Activated T-cell treated with anti-CD3 and anti-CD28 coated beads, Interleukin-2, amount 50 U/mL, for 24 hours (primary cell): Measurements from ENCODE around the gene LPGAT1.
"Not testable (repeated sequence)": the region's sequence is repeated elsewhere in the genome, so short reads cannot be mapped to it uniquely, and the experiment has no call there.

Experiments used
- DNase-seq: peaks from one replicate; pipeline ENCODE4 v3.0.0-alpha.2; 2020
- H3K27ac Mint-ChIP-seq: 2 replicates; pipeline ENCODE4 v1.8.0; 2020; ENCODE audit warnings: mild to moderate bottlenecking, mixed read lengths
- H3K27me3 Mint-ChIP-seq: 2 replicates; pipeline ENCODE4 v1.8.0; 2020; ENCODE audit warnings: mixed read lengths
- H3K36me3 Mint-ChIP-seq: 2 replicates; pipeline ENCODE4 v1.8.0; 2020; ENCODE audit warnings: low read depth, mixed read lengths
- H3K4me1 Mint-ChIP-seq: 2 replicates; pipeline ENCODE4 v1.8.0; 2020; ENCODE audit warnings: low read depth, mixed read lengths
- H3K4me3 Mint-ChIP-seq: 2 replicates; pipeline ENCODE4 v1.8.0; 2020; ENCODE audit warnings: mild to moderate bottlenecking, moderate library complexity, mixed read lengths
- H3K9me3 Mint-ChIP-seq: 2 replicates; pipeline ENCODE4 v1.8.0; 2020; ENCODE audit warnings: mixed read lengths

Gene LPGAT1

GRCh38 chr1:211722277-211723175, 108.0 kb downstream of the LPGAT1 start:
- H3K36me3 Mint-ChIP-seq: no peaks in the 10 kb centered on the region
- H3K27ac Mint-ChIP-seq: no peak overlapping the region
- no peaks in the 10 kb centered on the region for H3K4me1 Mint-ChIP-seq
- H3K4me3 Mint-ChIP-seq: no peak overlapping the region
- no peak for DNase-seq
- no peaks in the 10 kb centered on the region for H3K27me3 Mint-ChIP-seq
- no peaks in the 10 kb centered on the region for H3K9me3 Mint-ChIP-seq

- not testable (repeated sequence) for H3K27ac Mint-ChIP-seq, H3K36me3 Mint-ChIP-seq, H3K27me3 Mint-ChIP-seq
Observed at GRCh38 chr1:211716555-211716954, 114.0 kb downstream of the LPGAT1 start.

GRCh38 chr1:211715971-211716370, 114.6 kb downstream of the LPGAT1 start:
- Mint-ChIP-seq H3K9me3 (no peaks in the 10 kb centered on the region), H3K4me1 (no peaks in the 10 kb centered on the region), H3K4me3 (no peak overlapping the region), H3K36me3 (no peaks in the 10 kb centered on the region), H3K27me3 (no peaks in the 10 kb centered on the region), H3K27ac (no peak overlapping the region)
- DNase-seq: no peak

More at GRCh38 chr1:211716555-211716954, 114.0 kb downstream of the LPGAT1 start:
- H3K4me3 Mint-ChIP-seq, H3K4me1 Mint-ChIP-seq, H3K9me3 Mint-ChIP-seq, DNase-seq: not testable (repeated sequence)

- H3K36me3 Mint-ChIP-seq: no peaks in the 10 kb centered on the region
- H3K9me3 Mint-ChIP-seq: no peaks in the 10 kb centered on the region
- H3K4me1 Mint-ChIP-seq: no peaks in the 10 kb centered on the region
- no peak overlapping the region for H3K27ac Mint-ChIP-seq
- DNase-seq: no peak
- no peak overlapping the region for H3K4me3 Mint-ChIP-seq
- H3K27me3 Mint-ChIP-seq: no peaks in the 10 kb centered on the region
Observed at GRCh38 chr1:211714154-211714553, 116.4 kb downstream of the LPGAT1 start.

- Mint-ChIP-seq H3K36me3 (no peaks in the 10 kb centered on the region), H3K4me1 (no peaks in the 10 kb centered on the region), H3K4me3 (no peak overlapping the region), H3K27ac (no peak overlapping the region), H3K9me3 (no peaks in the 10 kb centered on the region), H3K27me3 (no peaks in the 10 kb centered on the region)
- no peak for DNase-seq
Observed at GRCh38 chr1:211713231-211713630, 117.3 kb downstream of the LPGAT1 start.

- DNase-seq: no peak
- H3K4me1 Mint-ChIP-seq: no peaks in the 10 kb centered on the region
- no peaks in the 10 kb centered on the region for H3K9me3 Mint-ChIP-seq
- no peaks in the 10 kb centered on the region for H3K27me3 Mint-ChIP-seq
- no peak overlapping the region for H3K4me3 Mint-ChIP-seq
- H3K36me3 Mint-ChIP-seq: no peaks in the 10 kb centered on the region
- no peak overlapping the region for H3K27ac Mint-ChIP-seq
Observed at GRCh38 chr1:211711315-211711705, 119.3 kb downstream of the LPGAT1 start.

- no peaks in the 10 kb centered on the region for H3K27me3 Mint-ChIP-seq
- no peak overlapping the region for H3K27ac Mint-ChIP-seq
- no peak overlapping the region for H3K4me3 Mint-ChIP-seq
Observed at GRCh38 chr1:211710566-211711314, 119.8 kb downstream of the LPGAT1 start.

GRCh38 chr1:211708926-211709325, 121.6 kb downstream of the LPGAT1 start:
- no peak for DNase-seq
- H3K36me3 Mint-ChIP-seq: no peaks in the 10 kb centered on the region
- no peaks in the 10 kb centered on the region for H3K4me1 Mint-ChIP-seq
- no peaks in the 10 kb centered on the region for H3K9me3 Mint-ChIP-seq
- no peak overlapping the region for H3K4me3 Mint-ChIP-seq
- H3K27me3 Mint-ChIP-seq: no peaks in the 10 kb centered on the region
- H3K27ac Mint-ChIP-seq: no peak overlapping the region

More at GRCh38 chr1:211710566-211711314, 119.8 kb downstream of the LPGAT1 start:
- DNase-seq: no peak
- no peaks in the 10 kb centered on the region for H3K9me3 Mint-ChIP-seq
- H3K4me1 Mint-ChIP-seq: no peaks in the 10 kb centered on the region
- no peaks in the 10 kb centered on the region for H3K36me3 Mint-ChIP-seq

- Mint-ChIP-seq H3K4me3 (no peak overlapping the region), H3K36me3 (no peaks in the 10 kb centered on the region), H3K4me1 (no peaks in the 10 kb centered on the region), H3K9me3 (no peaks in the 10 kb centered on the region), H3K27ac (no peak overlapping the region), H3K27me3 (no peaks in the 10 kb centered on the region)
- DNase-seq: no peak
Observed at GRCh38 chr1:211708006-211708405, 122.6 kb downstream of the LPGAT1 start.

GRCh38 chr1:211705467-211706091, 125.0 kb downstream of the LPGAT1 start:
- Mint-ChIP-seq H3K36me3 (no peaks in the 10 kb centered on the region), H3K4me3 (no peak overlapping the region), H3K9me3 (no peaks in the 10 kb centered on the region), H3K4me1 (no peaks in the 10 kb centered on the region), H3K27ac (no peak overlapping the region), H3K27me3 (no peaks in the 10 kb centered on the region)
- no peak for DNase-seq

GRCh38 chr1:211704543-211704942, 126.0 kb downstream of the LPGAT1 start:
- no peak overlapping the region for H3K4me3 Mint-ChIP-seq
- H3K27ac Mint-ChIP-seq: no peak overlapping the region
- H3K36me3 Mint-ChIP-seq: no peaks in the 10 kb centered on the region
- H3K4me1 Mint-ChIP-seq: no peaks in the 10 kb centered on the region
- H3K27me3 Mint-ChIP-seq: no peaks in the 10 kb centered on the region
- no peak for DNase-seq
- H3K9me3 Mint-ChIP-seq: no peaks in the 10 kb centered on the region

GRCh38 chr1:211703812-211704537, 126.6 kb downstream of the LPGAT1 start:
- no peak overlapping the region for H3K4me3 Mint-ChIP-seq
- no peaks in the 10 kb centered on the region for H3K36me3 Mint-ChIP-seq
- peaks cover 2% of the 10 kb centered on the region for H3K4me1 Mint-ChIP-seq
- no peak overlapping the region for H3K27ac Mint-ChIP-seq
- peaks cover 3% of the 10 kb centered on the region for H3K27me3 Mint-ChIP-seq
- H3K9me3 Mint-ChIP-seq: no peaks in the 10 kb centered on the region
- DNase-seq: no peak

GRCh38 chr1:211701733-211702132, 128.8 kb downstream of the LPGAT1 start:
- no peak for DNase-seq
- H3K4me3 Mint-ChIP-seq: no peak overlapping the region
- H3K27ac Mint-ChIP-seq: no peak overlapping the region
- no peaks in the 10 kb centered on the region for H3K36me3 Mint-ChIP-seq
- H3K27me3 Mint-ChIP-seq: peaks cover 3% of the 10 kb centered on the region
- H3K9me3 Mint-ChIP-seq: no peaks in the 10 kb centered on the region
- H3K4me1 Mint-ChIP-seq: peaks cover 15% of the 10 kb centered on the region

GRCh38 chr1:211699059-211699458, 131.5 kb downstream of the LPGAT1 start:
- Mint-ChIP-seq H3K4me1 (peaks cover 28% of the 10 kb centered on the region), H3K4me3 (no peak overlapping the region), H3K27ac (no peak overlapping the region)

More at GRCh38 chr1:211699059-211699458, 131.5 kb downstream of the LPGAT1 start:
- peaks cover 3% of the 10 kb centered on the region for H3K27me3 Mint-ChIP-seq
- H3K9me3 Mint-ChIP-seq: no peaks in the 10 kb centered on the region
- H3K36me3 Mint-ChIP-seq: no peaks in the 10 kb centered on the region
- no peak for DNase-seq
